Measurements from ENCODE around the gene NDUFAF2. TPM values are rescaled to one million over a fixed set of nuclear protein-coding genes. Genes with fewer than 3 reads are reported as not detected.

The NDUFAF2 gene
- total and polyA plus RNA-seq, 2 of the 13 experiments (the other 11 are each of a cell fraction or from before 2014, with no cell fraction given), result 34.0 to 78.4 TPM

GRCh38 chr5:61162010-61162831 lies 217.2 kb downstream of the NDUFAF2 start, which contains the start of gene SMIM15 (continued):
- TF ChIP-seq HBP1 (CRISPR knock-in tag; IDR thresholded peaks at IDR 0.05; ENCODE audit: low read depth) (peak; percentile 12; the same call in 1 of the 2 replicates), ZNF607 (CRISPR knock-in tag; IDR thresholded peaks at IDR 0.05; ENCODE audit: borderline replicate concordance) (peak; percentile 61), TAF1 (CRISPR knock-in tag; IDR thresholded peaks at IDR 0.05) (peak; percentile 85), PCBP2 (optimal IDR thresholded peaks at IDR 0.05; ENCODE audit: low read depth, low read length, poor library complexity, severe bottlenecking) (no peak), ZNF280D (CRISPR knock-in tag; IDR thresholded peaks at IDR 0.05) (peak; percentile 82; the same call in 1 of the 2 replicates), PHB2 (IDR thresholded peaks at IDR 0.05; ENCODE audit: partially characterized antibody) (no peak), ZNF674 (CRISPR knock-in tag; IDR thresholded peaks at IDR 0.05; ENCODE audit: low read depth) (no peak; the same call in 1 of the 2 replicates), SP140L (CRISPR knock-in tag; IDR thresholded peaks at IDR 0.05; ENCODE audit: borderline replicate concordance) (no peak), BRCA1 (CRISPR knock-in tag; IDR thresholded peaks at IDR 0.05) (peak; percentile 40; the same call in 1 of the 2 replicates), ZNF292 (CRISPR knock-in tag; IDR thresholded peaks at IDR 0.05; ENCODE audit: borderline replicate concordance, low read depth) (peak; percentile 15; the same call in 1 of the 2 replicates), RAD51 (IDR thresholded peaks at IDR 0.05; ENCODE audit: borderline replicate concordance) (no peak)
- TF ChIP-seq, protein P1, sequence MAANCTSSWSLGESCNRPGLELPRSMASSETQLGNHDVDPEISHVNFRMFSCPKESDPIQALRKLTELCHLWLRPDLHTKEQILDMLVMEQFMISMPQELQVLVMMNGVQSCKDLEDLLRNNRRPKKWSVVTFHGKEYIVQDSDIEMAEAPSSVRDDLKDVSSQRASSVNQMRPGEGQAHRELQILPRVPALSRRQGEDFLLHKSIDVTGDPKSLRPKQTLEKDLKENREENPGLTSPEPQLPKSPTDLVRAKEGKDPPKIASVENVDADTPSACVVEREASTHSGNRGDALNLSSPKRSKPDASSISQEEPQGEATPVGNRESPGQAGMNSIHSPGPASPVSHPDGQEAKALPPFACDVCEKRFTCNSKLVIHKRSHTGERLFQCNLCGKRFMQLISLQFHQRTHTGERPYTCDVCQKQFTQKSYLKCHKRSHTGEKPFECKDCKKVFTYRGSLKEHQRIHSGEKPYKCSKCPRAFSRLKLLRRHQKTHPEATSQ (CRISPR knock-in tag; IDR thresholded peaks at IDR 0.05; ENCODE audit: borderline replicate concordance), result 0 out of 2 replicates have a peak, but pooled peaks have one; percentile 16
- TF ChIP-seq, protein P2, sequence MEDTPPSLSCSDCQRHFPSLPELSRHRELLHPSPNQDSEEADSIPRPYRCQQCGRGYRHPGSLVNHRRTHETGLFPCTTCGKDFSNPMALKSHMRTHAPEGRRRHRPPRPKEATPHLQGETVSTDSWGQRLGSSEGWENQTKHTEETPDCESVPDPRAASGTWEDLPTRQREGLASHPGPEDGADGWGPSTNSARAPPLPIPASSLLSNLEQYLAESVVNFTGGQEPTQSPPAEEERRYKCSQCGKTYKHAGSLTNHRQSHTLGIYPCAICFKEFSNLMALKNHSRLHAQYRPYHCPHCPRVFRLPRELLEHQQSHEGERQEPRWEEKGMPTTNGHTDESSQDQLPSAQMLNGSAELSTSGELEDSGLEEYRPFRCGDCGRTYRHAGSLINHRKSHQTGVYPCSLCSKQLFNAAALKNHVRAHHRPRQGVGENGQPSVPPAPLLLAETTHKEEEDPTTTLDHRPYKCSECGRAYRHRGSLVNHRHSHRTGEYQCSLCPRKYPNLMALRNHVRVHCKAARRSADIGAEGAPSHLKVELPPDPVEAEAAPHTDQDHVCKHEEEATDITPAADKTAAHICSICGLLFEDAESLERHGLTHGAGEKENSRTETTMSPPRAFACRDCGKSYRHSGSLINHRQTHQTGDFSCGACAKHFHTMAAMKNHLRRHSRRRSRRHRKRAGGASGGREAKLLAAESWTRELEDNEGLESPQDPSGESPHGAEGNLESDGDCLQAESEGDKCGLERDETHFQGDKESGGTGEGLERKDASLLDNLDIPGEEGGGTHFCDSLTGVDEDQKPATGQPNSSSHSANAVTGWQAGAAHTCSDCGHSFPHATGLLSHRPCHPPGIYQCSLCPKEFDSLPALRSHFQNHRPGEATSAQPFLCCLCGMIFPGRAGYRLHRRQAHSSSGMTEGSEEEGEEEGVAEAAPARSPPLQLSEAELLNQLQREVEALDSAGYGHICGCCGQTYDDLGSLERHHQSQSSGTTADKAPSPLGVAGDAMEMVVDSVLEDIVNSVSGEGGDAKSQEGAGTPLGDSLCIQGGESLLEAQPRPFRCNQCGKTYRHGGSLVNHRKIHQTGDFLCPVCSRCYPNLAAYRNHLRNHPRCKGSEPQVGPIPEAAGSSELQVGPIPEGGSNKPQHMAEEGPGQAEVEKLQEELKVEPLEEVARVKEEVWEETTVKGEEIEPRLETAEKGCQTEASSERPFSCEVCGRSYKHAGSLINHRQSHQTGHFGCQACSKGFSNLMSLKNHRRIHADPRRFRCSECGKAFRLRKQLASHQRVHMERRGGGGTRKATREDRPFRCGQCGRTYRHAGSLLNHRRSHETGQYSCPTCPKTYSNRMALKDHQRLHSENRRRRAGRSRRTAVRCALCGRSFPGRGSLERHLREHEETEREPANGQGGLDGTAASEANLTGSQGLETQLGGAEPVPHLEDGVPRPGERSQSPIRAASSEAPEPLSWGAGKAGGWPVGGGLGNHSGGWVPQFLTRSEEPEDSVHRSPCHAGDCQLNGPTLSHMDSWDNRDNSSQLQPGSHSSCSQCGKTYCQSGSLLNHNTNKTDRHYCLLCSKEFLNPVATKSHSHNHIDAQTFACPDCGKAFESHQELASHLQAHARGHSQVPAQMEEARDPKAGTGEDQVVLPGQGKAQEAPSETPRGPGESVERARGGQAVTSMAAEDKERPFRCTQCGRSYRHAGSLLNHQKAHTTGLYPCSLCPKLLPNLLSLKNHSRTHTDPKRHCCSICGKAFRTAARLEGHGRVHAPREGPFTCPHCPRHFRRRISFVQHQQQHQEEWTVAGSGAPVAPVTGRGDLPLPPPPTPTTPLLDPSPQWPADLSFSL (CRISPR knock-in tag; IDR thresholded peaks at IDR 0.05), result no peak
